ENCODE results near the gene RCBTB1. TPM values are rescaled to one million over a fixed set of nuclear protein-coding genes. Genes with fewer than 3 reads are reported as not detected.
A peak's percentile ranks its signal among the peaks of the same experiment; 100 is the strongest.

RCBTB1 gene
- total RNA-seq, 4 donors from 2014 or later, result 8.8 to 10.7 (median 10.2) TPM

GRCh38 chr13:49516467-49516866, 68.9 kb downstream of the RCBTB1 start:
- no peaks in the 10 kb centered on the region for H3K27me3 ChIP-seq
- H3K27ac ChIP-seq, result no peak overlapping the region
- TF ChIP-seq POLR2A (IDR thresholded peaks at IDR 0.05), result no peak
- TF ChIP-seq EP300 (IDR thresholded peaks at IDR 0.05), result no peak
- TF ChIP-seq CTCF (IDR thresholded peaks at IDR 0.05), result no peak
- H3K9me3 ChIP-seq, result no peaks in the 10 kb centered on the region
- no peak for DNase-seq (ENCODE audit: low spot score in 2 of 2)
- H3K4me3 ChIP-seq, result no peak overlapping the region
- H3K4me1 ChIP-seq, result peaks cover 0 to 16% (median 3%) of the 10 kb centered on the region in 4 donors
- H3K36me3 ChIP-seq, result peaks cover 0 to 64% (median 7%) of the 10 kb centered on the region in 3 donors
- 68 to 82% methylated on average over 5 of the region's 5 CpGs for WGBS, 2 donors

- TF ChIP-seq CTCF (IDR thresholded peaks at IDR 0.05) (no peak), POLR2A (IDR thresholded peaks at IDR 0.05) (no peak), EP300 (IDR thresholded peaks at IDR 0.05) (no peak)
- Histone ChIP-seq H3K9me3 (no peaks in the 10 kb centered on the region), H3K36me3 (peaks cover 0 to 46% (median 7%) of the 10 kb centered on the region in 3 donors), H3K27me3 (no peaks in the 10 kb centered on the region), H3K27ac (no peak overlapping the region), H3K4me3 (no peak overlapping the region), H3K4me1 (peaks cover 0 to 12% (median 3%) of the 10 kb centered on the region in 4 donors)
- no peak for DNase-seq (ENCODE audit: low spot score in 2 of 2)
- 71 to 78% methylated on average over 2 of the region's 2 CpGs for WGBS, 2 donors
Observed at GRCh38 chr13:49512578-49512977, 72.8 kb downstream of the RCBTB1 start.

GRCh38 chr13:49503951-49504350, 81.4 kb downstream of the RCBTB1 start:
- DNase-seq (ENCODE audit: low spot score in 2 of 2), result no peak
- Histone ChIP-seq H3K27ac (no peak overlapping the region), H3K9me3 (no peaks in the 10 kb centered on the region), H3K27me3 (no peaks in the 10 kb centered on the region), H3K36me3 (peaks cover 0 to 20% (median 0%) of the 10 kb centered on the region in 3 donors), H3K4me1 (peaks cover 0 to 18% (median 0%) of the 10 kb centered on the region in 4 donors), H3K4me3 (no peak overlapping the region)
- WGBS, 2 donors, result 87 to 94% methylated on average over 3 of the region's 3 CpGs
- TF ChIP-seq EP300 (IDR thresholded peaks at IDR 0.05), result no peak
- no peak for TF ChIP-seq CTCF (IDR thresholded peaks at IDR 0.05)
- no peak for TF ChIP-seq POLR2A (IDR thresholded peaks at IDR 0.05)

GRCh38 chr13:49502954-49503353, 82.4 kb downstream of the RCBTB1 start:
- Histone ChIP-seq H3K4me1 (peaks cover 0 to 18% (median 0%) of the 10 kb centered on the region in 4 donors), H3K27me3 (no peaks in the 10 kb centered on the region), H3K9me3 (no peaks in the 10 kb centered on the region), H3K36me3 (peaks cover 0 to 20% (median 0%) of the 10 kb centered on the region in 3 donors), H3K27ac (peak overlapping the region in 1 of 4 donors; percentile 11), H3K4me3 (no peak overlapping the region)
- WGBS, 2 donors, result 64 to 69% methylated on average over 9 of the region's 9 CpGs
- peak in 1 of 2 donors; percentile 40 for DNase-seq (ENCODE audit: low spot score in 2 of 2)
- TF ChIP-seq EP300 (IDR thresholded peaks at IDR 0.05) (no peak), POLR2A (IDR thresholded peaks at IDR 0.05) (no peak), CTCF (IDR thresholded peaks at IDR 0.05) (no peak)

GRCh38 chr13:49499889-49500660, 85.3 kb downstream of the RCBTB1 start:
- no peak for DNase-seq (ENCODE audit: low spot score in 2 of 2)
- H3K27me3 ChIP-seq, result no peaks in the 10 kb centered on the region
- peaks cover 0 to 12% (median 0%) of the 10 kb centered on the region in 3 donors for H3K36me3 ChIP-seq
- H3K4me3 ChIP-seq, result no peak overlapping the region
- H3K27ac ChIP-seq, result peak overlapping the region in 2 of 4 donors; percentile 53 to 70
- 47 to 56% methylated on average over 6 of the region's 6 CpGs for WGBS, 2 donors
- no peaks in the 10 kb centered on the region for H3K9me3 ChIP-seq
- H3K4me1 ChIP-seq, result peaks cover 0 to 19% (median 0%) of the 10 kb centered on the region in 4 donors
- no peak for TF ChIP-seq EP300 (IDR thresholded peaks at IDR 0.05)
- TF ChIP-seq CTCF (IDR thresholded peaks at IDR 0.05), result no peak
- no peak for TF ChIP-seq POLR2A (IDR thresholded peaks at IDR 0.05)
